ENCODE data around the gene ARHGAP26.
A peak's percentile ranks its signal among the peaks of the same experiment; 100 is the strongest.
"Not testable (repeated sequence)": the region's sequence is repeated elsewhere in the genome, so short reads cannot be mapped to it uniquely, and the experiment has no call there.

The ARHGAP26 gene

DNA sequence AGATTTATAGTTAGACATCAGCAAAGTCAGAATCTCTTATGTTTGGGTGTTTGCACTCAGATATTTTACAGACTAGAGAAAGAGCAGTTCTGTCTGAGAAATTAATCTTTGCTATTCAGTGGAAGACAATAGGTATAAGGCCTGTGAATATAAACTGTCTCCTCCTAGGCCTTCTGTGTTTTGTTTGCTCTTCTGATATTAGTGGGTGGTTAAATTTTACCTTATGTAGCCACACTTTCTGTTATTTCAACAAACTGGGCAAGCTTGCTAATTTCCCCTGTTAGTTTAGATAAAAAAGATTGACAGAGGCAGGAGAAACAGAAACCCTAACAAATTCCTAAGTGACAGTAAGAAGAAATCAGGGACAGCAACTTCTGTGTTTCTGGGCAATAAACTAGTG, 141.6 kb downstream of the ARHGAP26 start:
- DNase-seq = no peak

DNA sequence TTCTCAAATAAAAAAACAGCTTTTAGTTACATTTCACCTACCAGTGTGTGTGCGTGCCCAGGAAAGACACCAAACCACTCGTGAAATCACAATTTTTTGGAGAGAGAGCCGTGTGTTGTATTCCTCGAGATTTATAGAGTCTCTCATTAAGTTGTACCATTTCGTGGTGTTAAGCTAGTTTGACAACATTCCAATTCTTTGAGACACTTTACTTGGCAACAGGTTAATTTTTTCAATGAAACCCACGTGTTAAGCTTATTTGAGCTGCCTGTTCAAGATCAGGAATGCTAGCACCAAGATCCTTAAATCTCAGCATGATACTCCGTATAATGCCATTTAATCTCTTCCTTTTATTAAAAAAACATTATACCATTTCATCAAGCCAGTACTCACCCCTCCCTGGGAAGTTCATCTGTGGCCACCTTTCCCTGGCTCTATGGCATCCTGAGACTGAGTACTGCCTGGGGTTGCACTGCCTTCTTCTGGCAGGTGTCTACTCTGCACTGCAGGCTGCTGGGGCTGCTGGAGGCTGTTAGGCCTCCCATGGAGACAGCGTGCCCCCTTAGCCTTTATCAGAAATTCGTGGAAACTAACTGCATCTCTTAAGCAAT, 143.7 kb downstream of the ARHGAP26 start:
- DNase-seq = no peak

DNA sequence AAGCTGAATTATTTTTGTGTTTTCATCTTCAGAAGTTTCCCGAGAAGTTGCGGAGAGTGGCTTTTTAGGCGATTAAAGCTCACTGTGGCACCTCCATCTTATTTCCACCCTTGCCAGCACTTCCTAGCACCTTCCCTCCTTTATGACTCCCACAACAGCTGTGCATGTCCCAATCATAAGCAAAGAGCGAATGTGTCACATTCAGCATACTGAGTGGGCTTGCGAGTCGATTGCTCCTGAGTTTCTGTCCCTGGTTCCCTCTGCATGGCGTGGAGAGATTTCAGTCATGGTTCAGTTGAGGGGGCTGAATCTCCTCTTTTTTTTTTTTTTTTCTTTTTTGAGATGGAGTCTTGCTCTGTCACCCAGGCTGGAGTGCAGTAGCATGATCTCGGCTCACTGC, 144.9 kb downstream of the ARHGAP26 start:
- DNase-seq = no peak

DNA sequence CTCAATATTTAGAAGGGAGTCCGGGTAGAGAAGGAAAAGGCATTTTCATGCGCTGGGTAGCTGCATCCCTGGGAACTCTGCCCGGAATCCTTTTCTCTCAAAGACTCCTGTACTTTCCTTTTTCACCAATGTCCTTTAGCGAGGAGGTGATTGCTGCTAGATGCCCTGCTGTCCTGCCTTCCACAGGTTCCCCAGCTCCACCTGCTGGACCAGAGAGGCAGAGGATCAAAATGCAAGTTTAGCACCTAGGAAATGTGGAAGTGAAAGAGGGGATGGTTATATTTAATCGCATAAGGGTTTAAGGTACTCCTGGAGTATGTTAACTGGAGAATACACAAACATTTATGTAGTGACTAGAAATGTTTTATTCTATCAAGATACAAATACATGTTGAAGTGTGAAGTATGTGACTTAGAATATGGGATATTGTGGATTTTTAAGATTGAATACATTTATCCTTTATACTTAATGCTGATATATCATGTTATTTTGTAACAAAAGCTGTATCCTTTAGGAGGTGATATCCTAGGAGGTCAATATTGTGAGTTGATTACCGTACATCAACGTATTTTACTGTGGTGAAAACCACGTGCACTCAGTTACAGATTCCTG, 145.7 kb downstream of the ARHGAP26 start:
- peak; percentile 60 for DNase-seq

DNA sequence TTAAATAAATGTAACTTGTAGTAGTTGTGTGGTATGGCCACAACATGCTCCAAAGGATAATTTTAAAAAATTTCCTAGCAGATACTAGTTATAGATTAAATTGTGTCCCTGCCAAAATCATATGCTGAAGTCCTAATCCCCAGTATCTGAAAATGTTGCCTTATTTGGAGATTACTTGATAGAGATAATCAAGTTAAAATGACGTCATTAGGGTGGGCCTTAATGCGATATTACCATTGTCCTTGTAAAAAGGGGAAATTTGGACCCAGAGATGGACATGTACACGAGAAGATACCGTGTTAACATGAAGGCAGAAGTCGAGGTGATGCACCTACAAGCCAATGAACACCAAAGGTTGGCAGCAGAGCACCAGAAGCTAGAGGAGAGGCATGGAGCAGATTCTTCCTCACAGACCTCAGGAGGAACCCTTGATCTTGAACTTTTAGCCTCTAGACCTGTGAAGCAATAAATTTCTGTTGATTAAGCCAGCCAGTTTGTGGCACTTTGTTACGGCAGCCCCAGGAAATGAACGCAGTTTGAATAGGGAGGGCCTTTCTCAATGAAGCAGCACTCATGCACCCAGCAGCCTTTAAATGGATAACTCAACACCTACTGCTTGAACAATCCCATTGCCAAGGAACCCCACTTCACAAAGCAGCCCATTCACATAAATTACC, 148.9 kb downstream of the ARHGAP26 start:
- no peak for DNase-seq

DNA sequence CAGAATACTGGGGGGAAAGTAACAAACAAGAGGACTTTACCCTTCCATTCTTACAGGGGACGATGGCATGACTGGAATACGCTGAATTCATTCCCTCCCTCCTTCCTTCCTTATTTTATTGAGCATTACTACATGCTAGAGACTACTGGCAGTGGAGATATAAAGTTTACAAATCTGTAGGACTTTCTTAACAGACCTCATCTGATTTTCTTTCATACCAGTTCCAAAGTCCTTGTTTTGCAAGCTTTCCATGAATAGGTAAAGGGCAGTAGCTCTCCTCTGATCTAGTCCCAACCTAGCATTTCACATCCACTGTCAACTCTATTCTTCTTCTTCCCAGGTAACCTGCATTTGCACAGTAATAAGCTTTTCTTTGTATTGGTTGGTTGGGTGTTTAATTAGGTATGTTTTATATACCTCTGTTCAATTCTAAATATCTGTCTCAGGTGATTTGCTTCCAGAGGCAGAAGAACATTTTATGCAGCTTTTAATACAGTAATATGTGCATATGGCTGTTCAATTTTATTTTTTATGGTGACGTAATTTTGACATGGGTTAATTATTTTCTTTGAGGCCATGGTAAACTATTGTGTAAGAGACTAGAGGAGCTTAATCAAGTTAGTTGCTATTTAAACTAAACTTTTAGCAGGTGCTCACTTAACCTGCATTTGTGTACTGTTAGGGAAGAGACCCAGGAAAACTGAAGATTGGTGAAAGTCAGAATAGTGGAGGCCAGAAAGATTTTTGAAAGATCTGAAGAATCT, 150.9 kb downstream of the ARHGAP26 start:
- no peak for DNase-seq

DNA sequence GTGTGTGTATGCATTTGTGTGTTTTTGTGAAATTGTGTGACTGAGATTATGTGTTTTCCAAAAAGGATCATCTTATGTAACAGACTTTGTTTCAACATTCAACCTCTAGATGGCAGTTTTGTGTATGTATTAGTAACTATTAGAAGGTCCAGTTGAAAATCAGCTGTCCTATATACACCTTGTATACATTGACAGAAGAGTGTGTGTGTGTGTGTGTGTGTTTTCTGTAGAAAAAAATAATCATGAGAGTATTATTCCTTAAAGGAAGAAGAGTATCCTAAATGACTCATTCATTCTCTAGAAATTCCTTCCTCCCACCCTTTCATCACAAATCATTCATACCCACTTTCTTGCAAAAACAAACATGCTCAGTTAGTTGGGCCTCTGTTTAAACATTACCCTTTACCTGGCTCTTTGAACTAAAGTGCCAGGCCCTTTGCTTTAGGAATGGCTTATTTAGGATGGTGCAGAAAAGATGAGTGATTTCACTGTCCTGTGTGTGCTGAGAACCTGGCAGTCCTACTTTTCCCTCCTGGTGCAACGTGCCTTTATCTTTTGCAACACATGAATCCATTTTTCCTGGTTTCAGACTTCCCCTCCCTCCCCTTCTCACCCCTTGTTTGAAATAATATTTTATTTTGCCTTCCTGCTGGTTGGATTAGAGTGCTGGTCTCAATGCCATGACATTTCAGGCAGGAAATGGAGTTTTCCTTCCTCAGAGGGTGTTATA, 152.2 kb downstream of the ARHGAP26 start:
- DNase-seq = peak; percentile 67

DNA sequence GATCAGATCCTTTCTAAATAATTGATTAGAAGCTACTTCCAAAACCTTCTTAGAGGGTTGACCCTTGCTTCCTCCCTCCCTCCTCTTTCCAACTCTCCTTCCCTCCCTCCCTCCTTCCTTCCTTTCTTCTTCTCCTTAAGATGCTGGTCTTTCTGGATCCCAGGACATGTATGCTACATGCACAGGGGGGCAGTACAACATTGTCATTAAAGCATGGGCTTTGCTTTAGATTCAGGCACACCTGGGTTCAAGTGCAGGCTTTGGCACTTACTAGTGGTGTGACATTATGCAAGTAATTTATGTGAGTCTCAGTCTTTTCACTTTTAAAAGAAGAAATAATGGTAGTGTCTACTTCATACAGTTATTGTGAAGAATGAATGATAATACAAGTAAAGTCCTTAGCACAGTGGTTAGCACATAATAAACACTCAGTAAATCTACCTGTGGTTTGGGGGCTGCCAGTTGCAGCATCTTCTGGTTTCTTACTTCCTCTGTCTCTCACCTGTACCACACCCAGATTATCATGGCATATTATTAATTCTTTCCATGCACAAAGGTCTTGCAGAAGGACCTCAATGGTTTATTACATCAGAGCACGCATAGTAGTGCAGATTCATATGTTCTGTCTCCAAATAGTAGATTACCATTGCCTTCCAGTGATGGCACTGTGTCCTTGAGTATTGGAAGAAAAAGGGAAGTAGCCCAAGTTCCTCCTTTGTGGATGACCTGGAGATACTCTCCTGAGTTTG, 154.1 kb downstream of the ARHGAP26 start:
- no peak for DNase-seq

DNA sequence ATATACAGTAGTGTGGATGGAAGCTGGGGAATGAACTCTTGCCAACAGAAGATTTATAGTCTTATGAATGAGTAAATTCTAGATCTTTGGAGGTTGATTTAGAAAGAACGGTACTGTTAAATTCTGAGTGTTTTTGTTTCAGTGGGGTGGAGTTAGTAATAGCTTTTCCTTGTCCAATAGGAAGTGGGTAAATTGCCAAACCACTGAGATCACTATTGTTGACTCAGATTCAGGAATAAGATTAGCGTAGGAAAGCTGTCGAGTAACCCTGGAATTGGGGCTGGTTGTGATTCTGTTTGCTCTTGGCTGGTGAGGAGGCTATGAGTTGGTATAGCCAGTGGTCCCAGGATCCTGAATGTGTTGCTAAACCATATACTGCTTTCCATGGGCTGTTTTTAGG, 155.6 kb downstream of the ARHGAP26 start:
- DNase-seq = no peak

DNA sequence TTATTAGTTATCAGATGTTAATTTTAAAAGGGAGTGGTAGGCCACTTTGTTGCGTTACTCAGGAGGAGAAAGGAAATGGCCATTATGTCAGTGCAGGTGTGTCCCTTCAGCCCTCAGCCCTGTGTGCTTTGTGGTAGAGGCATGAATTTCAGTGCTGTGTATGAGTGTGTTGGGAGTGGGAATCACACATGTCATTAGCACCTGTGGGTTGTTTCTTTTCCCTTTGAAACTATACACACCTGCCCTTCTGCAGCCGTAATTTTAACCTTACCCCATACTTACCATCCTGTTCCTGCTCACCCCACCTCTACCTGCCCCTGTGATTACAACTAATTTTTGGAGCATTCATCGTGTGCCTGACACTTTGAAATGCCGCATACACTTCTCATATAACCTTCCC, 156.4 kb downstream of the ARHGAP26 start:
- no peak for DNase-seq

DNA sequence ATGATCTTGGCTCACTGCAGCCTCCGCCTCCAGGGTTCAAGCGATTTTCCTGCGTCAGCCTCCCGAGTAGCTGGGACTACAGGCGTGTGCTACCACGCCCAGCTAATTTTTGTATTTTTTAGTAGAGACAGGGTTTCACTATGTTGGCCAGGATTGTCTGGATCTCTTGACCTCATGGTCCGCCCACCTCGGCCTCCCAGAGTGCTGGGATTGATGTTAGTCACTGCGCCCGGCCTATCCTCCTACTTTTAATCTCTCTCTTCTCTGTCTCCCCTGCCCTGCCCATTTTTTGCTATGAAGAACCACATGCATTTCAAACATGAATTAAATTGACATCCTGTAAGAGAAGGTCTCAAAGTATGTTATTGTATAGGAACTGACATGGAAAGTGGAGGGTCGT, 158.8 kb downstream of the ARHGAP26 start:
- DNase-seq = not testable (repeated sequence)

DNA sequence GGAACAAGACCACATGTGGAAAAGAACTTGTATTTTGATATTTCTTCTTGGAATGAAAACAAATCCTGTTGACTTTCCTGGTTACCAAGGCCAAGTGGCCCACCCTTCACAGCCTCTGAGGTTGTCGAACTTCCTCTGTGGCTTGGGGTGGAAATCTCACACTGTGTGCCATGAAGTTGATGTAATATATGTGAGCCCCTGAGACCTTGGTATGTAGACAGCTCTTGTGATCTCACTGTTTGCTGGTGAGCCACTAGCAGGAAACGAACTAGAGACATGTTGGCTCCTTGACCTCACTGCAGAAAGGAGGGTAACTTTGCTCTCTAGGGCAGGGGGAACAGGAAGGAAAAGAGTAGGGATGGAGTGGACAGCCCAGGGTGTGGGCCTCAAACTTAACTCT, 159.4 kb downstream of the ARHGAP26 start:
- no peak for DNase-seq

DNA sequence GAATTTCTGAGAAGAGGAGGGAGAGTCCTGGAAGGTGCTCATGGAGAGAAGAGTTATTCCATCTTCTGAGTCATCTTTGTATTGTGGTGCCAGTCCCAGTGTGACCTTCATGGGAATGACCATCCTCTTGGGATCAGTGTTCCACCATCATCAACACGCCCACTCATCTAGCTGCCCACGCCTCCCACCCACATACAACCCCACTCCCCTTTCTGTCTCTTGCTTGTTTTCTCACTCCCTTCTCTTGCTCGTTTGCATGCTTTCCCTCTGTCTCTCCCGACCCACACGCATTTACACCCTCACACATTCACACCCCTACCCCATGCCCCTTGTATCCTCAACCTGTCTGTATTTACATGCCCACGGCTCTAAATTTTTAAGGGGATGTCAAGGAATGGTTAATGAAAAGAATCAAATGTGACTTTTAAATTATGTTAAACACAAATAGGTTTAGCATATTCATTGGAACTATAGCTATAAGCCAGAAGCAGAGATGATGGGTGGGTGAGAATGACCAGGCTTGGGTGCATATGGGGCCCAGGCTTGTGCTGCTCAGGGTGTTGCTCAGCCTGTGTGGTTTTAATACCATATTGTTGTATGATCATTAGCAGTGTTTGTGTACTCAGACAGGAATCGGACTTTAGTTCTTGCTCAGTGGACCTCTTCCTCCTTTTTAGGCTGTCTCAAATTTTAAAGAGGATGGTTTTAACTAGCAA, 160.4 kb downstream of the ARHGAP26 start:
- no peak for DNase-seq

DNA sequence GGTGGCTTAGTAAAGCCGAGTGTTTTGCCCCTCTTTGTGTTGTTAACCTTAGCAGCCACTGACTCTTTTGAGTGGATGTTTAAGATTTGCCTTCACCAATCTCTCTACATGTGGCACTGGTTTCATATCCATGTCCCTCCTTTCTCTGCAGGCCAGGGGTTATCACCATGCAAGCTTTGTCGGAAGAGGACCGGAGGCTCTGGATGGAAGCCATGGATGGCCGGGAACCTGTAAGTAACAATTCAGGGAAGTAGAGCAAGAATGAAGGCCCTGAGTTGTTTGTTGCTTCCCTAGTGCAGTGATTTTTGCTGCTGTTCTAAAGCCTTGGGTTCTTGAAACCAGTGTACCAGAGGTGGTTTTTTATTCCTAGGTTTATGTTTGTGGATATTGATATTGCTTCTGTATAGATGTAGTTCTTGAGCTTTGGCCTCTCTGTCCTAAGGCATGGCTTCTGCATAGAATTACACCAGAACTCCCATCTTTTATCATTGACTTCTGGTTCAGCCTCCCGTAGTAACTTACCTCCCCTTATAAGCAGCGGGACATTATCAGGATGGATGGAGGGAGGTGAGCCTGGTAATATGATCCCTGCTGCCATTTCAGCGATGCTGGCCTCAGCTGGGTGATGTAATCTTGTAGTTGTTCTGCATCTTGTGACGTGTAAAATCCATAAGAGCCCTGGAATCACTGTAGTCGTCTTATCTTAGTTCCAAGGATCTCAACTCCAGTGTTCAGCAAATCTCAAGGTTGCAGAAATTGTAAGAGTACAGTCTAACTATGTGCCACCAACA, 161.9 kb downstream of the ARHGAP26 start:
- DNase-seq = peak; percentile 22

DNA sequence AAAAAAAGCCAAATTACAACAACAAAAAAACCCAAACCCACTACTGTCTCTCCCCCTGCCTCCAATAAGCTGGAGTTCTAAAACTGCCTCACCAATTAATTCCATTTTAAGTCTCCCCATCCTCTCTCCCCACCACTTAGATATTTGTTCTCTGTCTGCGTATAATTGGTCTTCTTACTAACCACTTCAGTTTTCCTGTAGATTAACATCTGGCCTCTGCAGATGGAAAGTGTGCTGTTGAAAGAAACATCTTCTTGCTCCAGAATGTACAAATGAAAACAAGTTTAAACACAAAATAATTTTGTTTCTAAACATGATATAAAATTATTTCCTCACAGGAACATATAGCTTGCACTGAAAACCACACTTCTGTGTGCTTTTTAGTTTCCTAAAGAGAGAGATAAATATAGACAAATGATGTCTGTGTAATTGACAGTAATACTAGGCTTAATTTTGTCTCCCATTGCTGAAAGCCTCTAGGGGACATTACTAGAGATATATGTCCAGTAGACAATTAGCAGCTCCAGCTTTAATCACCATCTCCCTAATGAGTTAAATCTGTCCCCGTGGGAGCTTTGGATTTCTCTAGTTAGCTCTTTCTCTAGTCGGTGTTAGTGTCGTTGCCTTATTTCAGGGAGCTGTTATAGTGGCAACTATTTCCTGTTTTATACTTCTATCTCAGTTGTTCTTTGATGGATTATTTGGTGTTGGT, 164.0 kb downstream of the ARHGAP26 start:
- peak; percentile 2 for DNase-seq

DNA sequence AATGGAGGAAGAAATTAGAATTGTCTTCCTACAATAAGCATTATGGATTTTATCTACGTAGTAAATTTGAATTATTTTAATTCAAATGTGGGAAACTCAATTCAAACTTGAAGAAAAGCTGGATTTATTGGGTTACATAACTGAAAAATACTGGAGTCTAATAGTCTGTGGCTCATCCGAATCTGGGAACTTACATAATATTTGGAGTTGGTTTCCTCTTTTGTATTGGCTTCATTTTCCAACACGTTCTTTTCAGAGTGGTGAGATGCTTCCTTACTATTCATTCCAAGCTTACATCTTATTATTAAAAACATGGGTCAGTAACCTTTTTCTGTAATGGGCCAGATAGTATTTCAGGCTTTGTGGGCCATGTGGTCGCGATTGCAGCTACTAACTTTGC, 164.8 kb downstream of the ARHGAP26 start:
- DNase-seq = no peak

DNA sequence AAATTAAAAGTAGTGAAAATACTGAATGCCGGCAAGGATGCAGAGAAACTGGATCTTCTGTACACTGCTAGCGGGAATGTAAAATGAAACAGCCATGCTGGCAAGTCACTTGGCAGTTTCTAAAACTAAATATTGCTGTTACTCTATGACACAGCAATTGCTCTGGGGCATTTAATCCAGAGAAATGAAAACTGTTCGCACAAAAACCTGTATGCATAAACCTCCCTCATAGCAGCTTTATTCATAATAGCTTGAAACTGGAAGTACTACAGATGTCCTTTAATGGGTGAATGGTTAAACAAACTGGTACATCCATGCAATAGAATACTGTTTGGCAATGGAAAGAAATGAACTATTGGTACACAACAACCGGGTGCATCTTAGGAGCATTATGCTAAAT, 167.2 kb downstream of the ARHGAP26 start:
- no peak for DNase-seq

DNA sequence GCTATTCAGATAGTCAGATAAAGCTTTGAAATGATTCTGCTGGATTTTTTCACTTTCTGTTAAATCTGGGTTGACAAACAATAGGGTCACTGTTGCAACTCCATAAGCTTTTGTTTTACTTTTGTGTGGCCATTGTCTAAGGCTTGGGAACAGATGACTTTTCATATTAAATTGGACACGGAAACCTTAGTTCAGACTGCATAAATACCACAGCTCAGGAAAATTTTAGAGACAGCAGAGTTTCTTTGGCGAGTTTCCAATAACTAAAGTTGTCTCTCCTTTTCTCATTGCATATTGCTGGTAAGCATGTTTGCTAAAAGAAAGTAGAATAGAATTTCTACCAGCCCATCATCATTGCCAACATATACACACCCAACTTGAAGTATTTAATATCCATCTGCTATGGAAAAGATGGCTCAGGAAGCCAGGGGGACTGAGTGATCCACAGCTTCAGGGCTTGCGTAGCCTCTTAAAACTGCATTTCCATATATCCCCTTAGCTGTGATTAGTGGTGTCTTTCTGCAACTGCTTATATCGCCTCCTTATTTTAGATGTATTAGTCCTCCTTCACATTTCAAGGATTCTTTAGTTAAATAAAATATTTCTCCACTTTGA, 168.2 kb downstream of the ARHGAP26 start:
- no peak for DNase-seq

DNA sequence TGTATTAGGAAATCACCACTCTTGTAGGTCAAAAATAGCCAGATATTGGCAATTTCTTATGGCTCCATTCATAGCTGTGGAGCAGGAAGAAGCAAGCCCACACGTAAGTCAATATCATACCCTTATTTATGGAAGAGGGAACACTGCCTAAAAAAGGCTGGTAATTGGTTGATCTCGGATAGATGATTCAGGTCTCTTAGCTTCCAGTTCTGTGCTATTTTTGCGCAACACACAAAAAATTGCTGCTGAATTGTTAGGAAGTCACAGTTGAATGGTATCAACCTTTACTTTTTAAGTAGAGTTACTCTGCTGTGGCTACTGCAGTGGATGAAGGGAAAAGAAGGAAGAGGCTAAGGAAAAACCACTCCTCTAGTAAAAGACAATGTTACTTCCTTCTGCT, 168.8 kb downstream of the ARHGAP26 start:
- no peak for DNase-seq

DNA sequence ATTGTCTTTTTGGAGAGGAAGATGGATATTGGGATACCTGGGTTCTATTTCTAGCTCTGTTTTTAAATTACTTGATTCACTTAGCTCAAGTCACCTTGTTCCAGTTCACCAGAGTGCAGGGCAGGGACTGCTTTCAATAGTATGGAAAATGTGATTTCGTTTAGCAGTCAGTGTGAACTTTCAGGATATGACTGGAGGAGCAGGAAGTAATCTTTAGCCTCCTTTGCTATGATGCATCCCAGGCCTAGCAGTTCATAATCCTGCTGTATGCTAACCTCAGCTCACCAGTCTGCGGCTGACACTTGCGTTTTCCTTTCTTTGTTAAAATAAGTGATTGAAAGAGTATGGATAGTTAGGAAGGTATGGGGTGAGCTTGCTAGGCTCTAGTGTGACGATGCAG, 169.7 kb downstream of the ARHGAP26 start:
- no peak for DNase-seq
